Fibroblast of the aortic adventitia (primary cell): Measurements from ENCODE around the gene NEK1. TPM values are rescaled to one million over a fixed set of nuclear protein-coding genes. Genes with fewer than 3 reads are reported as not detected.

Experiments
- DNase-seq: peaks from one replicate; pipeline ENCODE4 v3.0.0-alpha.2; 2010; ENCODE audit warnings: low read depth
- H3K4me3 ChIP-seq: 2 replicates; pipeline ENCODE4 v1.5.1; 2011; ENCODE audit warnings: low read depth, mild to moderate bottlenecking, control low read depth, low read length, moderate library complexity
- total RNA-seq: library from RNA; depleted of rRNA; stranded (reverse); fragments of >200 nt; gene quantifications from 2 replicates; pipeline ENCODE4 v1.2.3, GENCODE V29; 2012; ENCODE audit warnings: low replicate concordance
- TF ChIP-seq, protein P1 (sequence below): IDR thresholded peaks from 2 replicates; pipeline ENCODE4 v1.5.1; 2011; ENCODE audit warnings: mild to moderate bottlenecking, low read length, control low read depth, inconsistent platforms; ENCODE audit not compliant: insufficient read depth

NEK1 gene
- total RNA-seq, 1 donor = 18.2 TPM

DNA sequence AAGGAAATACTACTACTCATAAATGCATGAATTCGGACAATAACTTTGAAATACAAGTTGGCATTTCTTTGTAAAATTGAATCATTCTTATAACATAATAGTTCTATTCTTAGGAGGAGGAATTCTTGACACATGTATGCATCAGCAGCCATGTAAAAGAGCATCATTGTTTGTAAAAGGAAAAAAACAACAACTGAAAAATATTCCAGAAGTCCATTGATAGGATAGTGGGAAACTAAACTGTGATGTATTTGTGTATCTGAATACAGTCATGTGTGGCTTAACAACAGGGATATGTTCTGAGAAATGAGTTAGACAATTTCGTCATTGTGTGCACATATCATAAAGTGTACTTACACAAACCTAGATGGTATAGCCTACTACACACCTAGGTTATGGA, 239.6 kb downstream of the NEK1 start:
- DNase-seq = no peak
- no peak overlapping the region for H3K4me3 ChIP-seq
- TF ChIP-seq, protein P1, sequence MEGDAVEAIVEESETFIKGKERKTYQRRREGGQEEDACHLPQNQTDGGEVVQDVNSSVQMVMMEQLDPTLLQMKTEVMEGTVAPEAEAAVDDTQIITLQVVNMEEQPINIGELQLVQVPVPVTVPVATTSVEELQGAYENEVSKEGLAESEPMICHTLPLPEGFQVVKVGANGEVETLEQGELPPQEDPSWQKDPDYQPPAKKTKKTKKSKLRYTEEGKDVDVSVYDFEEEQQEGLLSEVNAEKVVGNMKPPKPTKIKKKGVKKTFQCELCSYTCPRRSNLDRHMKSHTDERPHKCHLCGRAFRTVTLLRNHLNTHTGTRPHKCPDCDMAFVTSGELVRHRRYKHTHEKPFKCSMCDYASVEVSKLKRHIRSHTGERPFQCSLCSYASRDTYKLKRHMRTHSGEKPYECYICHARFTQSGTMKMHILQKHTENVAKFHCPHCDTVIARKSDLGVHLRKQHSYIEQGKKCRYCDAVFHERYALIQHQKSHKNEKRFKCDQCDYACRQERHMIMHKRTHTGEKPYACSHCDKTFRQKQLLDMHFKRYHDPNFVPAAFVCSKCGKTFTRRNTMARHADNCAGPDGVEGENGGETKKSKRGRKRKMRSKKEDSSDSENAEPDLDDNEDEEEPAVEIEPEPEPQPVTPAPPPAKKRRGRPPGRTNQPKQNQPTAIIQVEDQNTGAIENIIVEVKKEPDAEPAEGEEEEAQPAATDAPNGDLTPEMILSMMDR = no peak

DNA sequence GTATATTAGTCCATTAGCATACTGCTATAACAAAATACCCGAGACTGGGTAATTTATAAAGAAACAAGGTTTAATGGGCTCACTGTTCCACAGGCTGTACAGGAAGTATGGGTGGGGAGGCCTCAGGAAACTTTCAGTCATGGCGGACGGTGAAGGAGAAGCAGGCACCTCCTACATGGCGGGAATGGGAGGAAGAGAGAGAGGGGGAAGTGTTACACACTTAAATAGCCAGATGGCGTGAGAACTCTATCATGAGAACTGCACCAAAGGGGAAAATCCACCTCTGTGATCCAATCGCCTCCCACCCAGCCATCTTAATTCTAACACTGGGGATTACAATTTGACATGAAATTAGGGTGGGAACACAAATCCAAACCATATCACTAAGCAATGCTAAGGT, 242.7 kb downstream of the NEK1 start:
- TF ChIP-seq, protein P1 = no peak
- no peak for DNase-seq
- no peak overlapping the region for H3K4me3 ChIP-seq

DNA sequence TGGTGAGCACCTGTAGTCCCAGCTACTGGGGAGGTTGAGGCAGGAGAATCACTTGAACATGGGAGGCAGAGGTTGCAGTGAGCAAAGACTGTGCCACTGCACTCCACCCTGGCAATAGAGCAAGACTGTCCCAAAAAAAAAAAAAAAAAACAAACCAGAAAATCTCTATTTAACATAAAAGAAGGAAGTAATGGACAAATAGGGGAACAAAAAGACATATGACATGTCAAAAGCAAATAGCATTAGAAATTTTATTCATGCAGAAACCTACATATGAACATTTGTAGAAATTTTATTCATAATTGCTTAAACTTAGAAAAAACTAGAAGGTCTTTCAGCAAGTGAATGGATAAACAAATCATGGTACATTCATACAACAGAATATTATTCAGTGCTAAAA, 244.6 kb downstream of the NEK1 start:
- no peak for DNase-seq
- TF ChIP-seq, protein P1 = no peak
- H3K4me3 ChIP-seq = no peak overlapping the region

DNA sequence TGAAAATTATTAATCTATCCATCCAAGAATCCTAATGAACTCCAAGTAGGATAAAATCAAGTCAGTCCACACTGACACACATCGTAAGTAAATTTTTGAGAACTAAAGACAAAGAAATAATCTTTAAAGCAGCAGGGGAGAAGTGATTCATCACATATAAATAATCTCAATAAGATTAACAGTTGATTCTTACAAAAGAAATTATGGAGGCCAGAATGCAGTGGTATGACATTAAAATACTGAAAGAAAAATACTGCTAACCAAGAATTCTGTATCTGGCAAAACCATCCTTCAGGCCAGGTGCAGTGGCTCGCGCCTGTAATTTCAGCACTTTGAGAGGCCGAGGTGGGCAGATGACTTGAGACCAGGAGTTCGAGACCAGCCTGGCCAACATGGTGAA, 245.6 kb downstream of the NEK1 start:
- DNase-seq = no peak
- TF ChIP-seq, protein P1 = no peak
- H3K4me3 ChIP-seq = no peak overlapping the region

DNA sequence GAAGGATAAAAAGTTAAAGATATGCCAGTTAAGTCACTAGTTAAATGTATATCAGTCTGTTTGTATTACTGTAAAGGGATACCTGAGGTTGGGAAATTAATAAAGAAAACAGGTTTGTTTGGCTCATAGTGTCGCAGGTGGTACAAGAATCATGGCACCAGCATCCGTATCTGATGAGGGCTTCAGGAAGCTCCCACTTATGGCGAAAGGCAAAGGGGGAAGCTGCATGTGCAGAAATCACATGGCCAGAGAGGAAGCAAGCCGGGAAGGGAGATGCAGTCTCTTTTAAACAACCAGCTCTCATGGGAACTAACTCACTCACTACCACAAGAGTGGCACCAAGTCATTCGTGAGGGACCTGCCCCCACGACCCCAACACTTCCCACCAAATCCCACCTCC, 249.8 kb downstream of the NEK1 start:
- DNase-seq = no peak

DNA sequence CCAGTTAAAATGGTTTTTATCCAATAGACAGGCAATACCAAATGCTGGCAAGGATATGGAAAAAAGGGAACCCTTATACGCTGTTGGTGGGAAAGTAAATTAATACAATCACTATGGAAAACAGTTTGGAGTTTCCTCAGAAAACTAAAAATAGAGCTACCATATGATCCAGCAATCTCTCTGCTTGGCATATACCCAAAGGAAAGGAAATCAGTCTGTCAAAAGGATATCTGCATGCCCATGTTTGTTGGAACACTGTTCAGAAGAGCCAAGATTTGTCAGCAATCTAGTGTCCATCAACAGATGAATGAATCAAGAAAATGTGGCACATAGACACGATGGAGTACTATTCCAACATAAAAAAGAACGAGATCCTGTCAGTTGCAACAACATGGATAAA, 250.6 kb downstream of the NEK1 start:
- TF ChIP-seq, protein P1 = no peak
- no peak for DNase-seq
- H3K4me3 ChIP-seq = no peak overlapping the region

More for the DNA sequence above, 249.8 kb downstream of the NEK1 start:
- TF ChIP-seq, protein P1 = no peak
- H3K4me3 ChIP-seq = no peak overlapping the region

DNA sequence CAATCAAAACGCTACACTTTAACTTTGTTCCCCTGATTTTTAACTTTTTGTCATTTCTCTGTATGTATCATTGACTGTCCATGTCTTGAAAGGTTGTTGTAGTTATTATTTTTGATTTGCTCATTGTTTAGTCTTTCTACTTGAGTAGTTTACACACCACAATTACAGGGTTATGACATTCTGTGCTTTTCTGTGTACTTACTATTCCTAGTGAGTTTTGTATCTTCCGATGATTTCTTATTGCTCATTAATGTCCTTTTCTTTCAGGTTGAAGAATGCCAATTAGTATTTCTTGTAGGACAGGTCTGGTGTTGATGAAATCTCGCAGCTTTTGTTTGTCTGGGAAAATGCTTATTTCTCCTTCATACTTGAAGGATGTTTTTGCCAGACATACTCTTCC, 252.4 kb downstream of the NEK1 start:
- no peak for DNase-seq
- TF ChIP-seq, protein P1 = no peak
- no peak overlapping the region for H3K4me3 ChIP-seq
